ENCODE measurements around the gene SORL1.
"Not testable (repeated sequence)": the region's sequence is repeated elsewhere in the genome, so short reads cannot be mapped to it uniquely, and the experiment has no call there.

The SORL1 gene, protein sequence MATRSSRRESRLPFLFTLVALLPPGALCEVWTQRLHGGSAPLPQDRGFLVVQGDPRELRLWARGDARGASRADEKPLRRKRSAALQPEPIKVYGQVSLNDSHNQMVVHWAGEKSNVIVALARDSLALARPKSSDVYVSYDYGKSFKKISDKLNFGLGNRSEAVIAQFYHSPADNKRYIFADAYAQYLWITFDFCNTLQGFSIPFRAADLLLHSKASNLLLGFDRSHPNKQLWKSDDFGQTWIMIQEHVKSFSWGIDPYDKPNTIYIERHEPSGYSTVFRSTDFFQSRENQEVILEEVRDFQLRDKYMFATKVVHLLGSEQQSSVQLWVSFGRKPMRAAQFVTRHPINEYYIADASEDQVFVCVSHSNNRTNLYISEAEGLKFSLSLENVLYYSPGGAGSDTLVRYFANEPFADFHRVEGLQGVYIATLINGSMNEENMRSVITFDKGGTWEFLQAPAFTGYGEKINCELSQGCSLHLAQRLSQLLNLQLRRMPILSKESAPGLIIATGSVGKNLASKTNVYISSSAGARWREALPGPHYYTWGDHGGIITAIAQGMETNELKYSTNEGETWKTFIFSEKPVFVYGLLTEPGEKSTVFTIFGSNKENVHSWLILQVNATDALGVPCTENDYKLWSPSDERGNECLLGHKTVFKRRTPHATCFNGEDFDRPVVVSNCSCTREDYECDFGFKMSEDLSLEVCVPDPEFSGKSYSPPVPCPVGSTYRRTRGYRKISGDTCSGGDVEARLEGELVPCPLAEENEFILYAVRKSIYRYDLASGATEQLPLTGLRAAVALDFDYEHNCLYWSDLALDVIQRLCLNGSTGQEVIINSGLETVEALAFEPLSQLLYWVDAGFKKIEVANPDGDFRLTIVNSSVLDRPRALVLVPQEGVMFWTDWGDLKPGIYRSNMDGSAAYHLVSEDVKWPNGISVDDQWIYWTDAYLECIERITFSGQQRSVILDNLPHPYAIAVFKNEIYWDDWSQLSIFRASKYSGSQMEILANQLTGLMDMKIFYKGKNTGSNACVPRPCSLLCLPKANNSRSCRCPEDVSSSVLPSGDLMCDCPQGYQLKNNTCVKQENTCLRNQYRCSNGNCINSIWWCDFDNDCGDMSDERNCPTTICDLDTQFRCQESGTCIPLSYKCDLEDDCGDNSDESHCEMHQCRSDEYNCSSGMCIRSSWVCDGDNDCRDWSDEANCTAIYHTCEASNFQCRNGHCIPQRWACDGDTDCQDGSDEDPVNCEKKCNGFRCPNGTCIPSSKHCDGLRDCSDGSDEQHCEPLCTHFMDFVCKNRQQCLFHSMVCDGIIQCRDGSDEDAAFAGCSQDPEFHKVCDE (N-terminal part only)

GRCh38 chr11:121451986-121452608, at the start of gene SORL1:
TSS of gene SORL1 (plus strand) at chr11:121452314. CDS start at chr11:121452332, 18 bp downstream.
- DNase-seq (ENCODE audit: low read depth, low spot score): peak; percentile 85

DNA sequence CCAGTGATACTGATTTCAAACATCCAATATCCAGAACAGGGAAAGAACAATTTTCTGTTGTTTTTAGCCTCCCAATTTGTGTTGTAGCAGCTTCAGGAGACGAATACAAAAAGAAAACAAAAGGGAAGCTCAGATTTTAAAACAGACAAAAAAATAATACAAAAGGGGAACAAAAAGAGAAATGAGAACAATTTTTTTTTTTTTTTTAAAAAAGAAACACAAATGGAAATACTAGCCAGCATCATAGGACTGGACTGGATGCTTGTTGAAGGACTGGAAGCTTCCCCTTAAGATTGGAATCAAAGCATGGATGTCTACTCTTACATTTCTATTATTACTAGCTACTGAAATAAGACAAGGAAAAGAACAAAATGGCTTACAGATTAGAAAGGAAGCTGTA, 46.5 kb upstream of the SORL1 start:
- DNase-seq (ENCODE audit: low read depth, low spot score): no peak

DNA sequence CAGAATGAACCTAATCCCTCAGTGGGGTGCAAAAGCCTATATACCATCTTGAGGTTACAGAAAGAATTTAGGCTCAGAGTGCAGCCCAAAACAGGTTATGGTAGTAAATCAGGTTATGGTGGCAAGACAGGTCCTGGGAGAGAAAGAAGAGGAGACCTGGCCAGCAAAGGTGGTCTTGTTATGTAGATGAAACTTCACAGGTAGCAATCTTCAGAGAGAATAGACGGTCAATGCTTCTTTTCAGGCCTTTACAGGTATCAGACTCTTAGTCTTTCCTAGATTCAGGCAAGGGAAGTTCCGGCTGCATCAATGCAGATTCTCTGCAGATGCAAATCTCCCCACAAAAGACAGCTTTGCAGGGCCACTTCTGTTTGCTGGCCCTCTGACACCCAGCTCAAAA, 45.8 kb upstream of the SORL1 start:
- peak; percentile 66 for DNase-seq (ENCODE audit: low read depth, low spot score)

- no peak for DNase-seq (ENCODE audit: low read depth, low spot score)
Observed at GRCh38 chr11:121408830-121409229, 43.3 kb upstream of the SORL1 start.

- DNase-seq (ENCODE audit: low read depth, low spot score): not testable (repeated sequence)
Observed at GRCh38 chr11:121410041-121410440, 42.1 kb upstream of the SORL1 start.

DNA sequence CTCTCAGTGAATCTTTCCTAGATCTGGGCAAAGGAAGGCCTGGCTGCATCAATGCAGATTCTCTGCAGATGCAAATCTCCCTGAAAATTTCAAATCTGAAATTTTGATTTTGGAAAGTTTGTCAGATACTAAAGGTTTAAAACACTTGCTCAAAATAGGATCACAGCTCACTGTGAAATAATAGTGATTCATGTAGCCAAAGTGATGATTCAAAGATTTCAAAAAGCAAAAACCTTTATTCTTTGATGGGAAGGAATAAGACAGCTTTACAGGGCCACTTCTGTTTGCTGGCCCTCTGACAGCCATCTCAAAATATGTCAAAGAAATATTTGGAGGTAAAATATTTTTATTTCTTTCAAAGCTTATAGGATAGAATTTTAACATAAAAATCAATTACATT, 40.8 kb upstream of the SORL1 start:
- not testable (repeated sequence) for DNase-seq (ENCODE audit: low read depth, low spot score)

DNA sequence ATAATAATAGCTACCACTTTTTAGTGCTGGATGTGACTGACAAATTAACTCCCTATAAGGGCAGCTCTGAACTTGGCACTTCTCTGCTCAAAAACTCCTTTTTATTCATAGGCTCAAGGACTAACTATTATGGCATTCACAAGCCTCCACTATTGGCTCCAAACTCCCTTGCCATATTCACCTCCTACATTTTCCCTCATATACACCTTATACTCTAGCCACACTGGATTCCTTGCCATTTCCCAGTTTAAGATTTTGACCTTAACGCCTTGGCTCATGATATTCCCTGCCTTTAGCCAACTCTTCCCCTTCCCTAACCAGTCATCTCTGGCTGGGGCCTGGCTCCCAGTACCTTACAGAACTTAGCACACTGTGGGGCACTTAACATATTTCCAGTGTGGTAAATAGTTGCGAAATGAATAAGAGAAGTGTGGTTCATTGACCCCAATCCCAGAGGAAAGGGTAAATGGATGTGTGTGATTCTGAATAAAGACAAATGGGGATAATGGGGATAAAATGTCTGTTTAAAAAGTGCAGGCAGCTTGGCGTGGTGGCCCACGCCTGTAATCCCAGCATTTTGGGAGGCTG, 40.0 kb upstream of the SORL1 start:
- no peak for DNase-seq (ENCODE audit: low read depth, low spot score)

DNA sequence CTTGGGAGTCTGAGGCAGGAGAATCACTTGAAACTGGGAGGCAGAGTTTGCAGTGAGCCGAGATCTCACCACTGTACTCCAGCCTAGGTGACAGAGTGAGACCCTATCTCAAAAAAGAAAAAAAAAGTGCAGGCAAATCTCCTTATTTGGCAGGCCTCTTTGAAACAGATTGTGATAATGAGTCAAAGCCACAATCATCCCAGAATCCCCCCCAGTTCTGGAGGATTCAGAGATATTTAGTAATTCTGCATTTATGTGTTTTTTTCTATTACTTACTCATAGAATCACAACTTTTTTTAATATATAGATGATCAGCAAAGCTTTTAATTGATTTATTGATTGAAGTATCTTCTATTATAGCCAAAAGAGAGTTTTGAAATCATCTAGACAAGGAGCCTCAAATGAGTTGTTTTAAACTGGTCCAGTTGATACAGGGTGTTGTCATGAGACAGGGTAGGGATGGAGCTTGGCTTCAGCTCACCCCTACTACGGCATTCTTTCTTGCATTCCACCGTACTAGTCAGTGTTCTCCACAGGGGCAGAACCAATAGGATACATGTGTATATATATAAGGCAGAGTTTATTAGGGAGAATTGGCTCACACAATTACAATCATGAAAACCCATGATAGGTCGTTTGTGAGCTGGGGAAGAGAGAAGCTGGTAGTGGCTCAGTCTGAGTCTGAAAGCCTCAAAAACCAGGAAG, 39.3 kb upstream of the SORL1 start:
- DNase-seq (ENCODE audit: low read depth, low spot score): no peak

DNA sequence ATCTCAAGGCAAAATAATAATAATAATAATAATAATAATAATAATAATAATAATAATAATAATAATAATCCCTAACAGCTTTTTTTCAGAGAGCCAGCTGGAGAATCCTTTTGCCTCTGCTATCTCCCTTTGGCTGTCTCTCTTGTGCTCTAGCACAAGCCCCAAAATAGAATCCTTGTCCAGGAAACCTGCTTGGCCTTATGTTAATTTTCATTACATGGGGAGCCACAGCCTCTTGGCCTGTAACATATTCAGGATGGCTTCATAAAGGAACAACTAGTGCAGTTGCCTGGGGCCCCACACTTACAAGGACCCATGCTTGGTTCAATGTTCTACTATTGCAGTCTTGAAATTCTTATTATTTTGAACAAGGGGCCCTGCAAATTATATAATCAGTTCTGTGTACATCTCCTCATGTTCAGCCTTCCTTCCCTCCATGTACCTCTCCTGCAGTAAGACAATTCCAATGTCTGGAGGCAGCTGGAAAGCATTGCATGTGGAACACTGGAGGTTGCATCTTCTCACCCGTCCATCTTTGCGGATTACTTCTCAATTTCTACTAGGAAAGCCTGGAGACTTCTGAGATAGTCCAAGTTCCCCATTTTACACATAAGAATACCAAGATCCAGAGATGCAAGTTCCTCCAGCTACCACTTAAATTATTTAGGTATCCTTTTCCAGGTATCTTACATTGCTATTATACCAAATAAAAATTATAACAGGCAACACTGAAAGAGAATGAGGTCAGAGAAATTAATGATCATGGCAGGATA, 37.8 kb upstream of the SORL1 start:
- no peak for DNase-seq (ENCODE audit: low read depth, low spot score)

DNA sequence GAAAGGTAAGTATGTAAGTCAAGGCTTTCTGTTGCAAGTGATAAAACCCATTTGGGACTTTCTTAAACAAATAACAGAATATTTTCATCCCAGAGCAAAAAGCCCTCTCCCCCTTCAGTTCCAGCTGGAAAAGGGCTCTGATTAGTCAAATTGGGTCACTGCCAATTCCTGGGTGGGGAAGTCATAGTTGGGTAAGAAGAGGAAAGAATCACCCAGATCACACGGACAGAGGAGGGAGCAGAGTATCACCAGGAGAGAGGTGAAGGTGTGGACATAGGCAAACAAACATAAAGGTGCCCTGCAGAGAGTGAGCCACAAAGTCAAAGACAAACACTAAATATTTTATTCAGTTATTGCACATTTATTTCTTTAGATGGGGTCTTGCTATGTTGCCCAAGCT, 36.3 kb upstream of the SORL1 start:
- no peak for DNase-seq (ENCODE audit: low read depth, low spot score)

DNA sequence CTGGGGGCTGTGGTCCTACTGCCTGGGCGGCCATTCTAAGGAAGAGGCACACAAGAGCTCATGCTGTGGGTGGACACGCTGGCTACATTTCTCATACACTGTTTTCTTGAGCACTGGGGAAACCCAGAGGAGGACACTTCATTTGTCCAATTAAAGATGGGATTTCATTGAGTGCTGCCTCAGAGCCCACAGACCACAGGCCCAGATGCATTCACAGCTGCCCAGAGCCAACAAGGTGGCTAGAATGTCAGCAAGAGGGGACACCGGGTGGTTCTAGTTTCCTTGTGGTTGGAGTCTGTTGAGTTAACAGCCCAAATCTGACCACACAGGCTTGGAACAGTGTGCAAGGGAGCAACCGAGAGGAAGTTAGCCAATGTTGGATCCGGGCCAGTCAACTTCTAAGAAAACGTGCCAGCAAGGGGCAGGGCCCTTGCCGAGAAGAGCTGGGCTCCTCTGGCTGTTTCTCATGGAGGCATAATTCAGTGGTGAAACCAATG, 35.0 kb upstream of the SORL1 start:
- DNase-seq (ENCODE audit: low read depth, low spot score): no peak

DNA sequence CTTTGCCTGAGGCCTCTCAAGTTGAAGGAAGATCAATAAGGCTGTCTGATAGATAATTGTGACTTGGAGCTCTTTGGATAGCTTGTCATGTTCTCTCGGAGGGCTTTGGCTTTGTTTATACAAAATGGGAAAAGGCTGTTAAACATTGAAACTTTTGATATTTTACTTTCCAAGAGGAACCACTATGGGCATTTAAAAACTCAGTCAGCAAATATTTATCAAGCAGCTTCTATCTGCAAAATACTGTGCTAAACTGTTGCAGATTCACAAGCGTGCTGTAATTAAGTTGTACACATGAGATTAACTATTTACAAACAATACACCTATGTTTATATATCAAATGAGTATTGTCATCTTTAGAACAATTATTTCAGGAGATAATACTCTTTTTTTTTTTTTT, 34.5 kb upstream of the SORL1 start:
- no peak for DNase-seq (ENCODE audit: low read depth, low spot score)

DNA sequence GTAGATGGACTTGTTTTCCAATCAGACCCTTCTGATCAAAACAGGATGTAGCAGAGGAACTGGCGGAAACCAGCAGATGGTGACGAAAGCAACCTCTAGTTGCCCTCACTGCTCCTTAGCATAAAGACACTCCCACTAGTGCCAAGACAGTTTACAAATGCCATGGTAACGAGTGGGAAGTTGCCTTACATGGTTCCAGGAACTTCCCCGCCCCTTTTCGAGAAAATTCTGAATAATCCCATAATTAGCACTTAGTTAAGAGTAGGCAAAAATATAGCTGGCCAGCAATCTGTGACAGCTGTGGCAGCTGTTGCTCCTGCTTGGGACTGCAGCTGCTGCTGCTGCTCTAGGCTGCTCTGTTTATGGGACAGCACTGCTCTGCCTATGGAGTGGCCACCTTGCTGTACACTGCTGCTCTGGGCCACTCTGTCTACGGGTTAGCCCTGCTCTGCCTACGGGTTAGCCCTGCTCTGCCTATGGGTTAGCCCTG, 33.4 kb upstream of the SORL1 start:
- no peak for DNase-seq (ENCODE audit: low read depth, low spot score)

- DNase-seq (ENCODE audit: low read depth, low spot score): no peak
Observed at GRCh38 chr11:121419836-121420235, 32.3 kb upstream of the SORL1 start.

- DNase-seq (ENCODE audit: low read depth, low spot score): no peak
Observed at GRCh38 chr11:121420398-121420797, 31.7 kb upstream of the SORL1 start.

- DNase-seq (ENCODE audit: low read depth, low spot score): no peak
Observed at GRCh38 chr11:121421149-121421901, 30.8 kb upstream of the SORL1 start.

DNA sequence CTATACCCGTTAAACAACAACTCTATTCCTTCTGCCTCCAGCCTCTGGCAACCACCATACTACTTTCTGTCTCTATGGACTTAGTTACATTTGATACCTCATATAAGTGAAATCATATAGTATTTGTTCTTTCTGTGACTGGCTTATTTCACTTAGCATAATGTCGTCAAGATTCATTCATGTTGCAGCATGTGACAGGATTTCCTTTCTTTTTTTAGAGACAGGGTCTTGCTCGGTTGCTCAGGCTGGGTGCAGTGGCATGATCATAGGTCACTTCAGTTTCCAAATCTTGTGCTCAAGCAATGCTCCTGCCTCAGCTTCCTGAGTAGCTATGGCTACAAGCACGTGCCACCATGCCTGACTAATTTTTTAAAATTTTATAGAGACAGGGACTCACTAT, 29.4 kb upstream of the SORL1 start:
- no peak for DNase-seq (ENCODE audit: low read depth, low spot score)

DNA sequence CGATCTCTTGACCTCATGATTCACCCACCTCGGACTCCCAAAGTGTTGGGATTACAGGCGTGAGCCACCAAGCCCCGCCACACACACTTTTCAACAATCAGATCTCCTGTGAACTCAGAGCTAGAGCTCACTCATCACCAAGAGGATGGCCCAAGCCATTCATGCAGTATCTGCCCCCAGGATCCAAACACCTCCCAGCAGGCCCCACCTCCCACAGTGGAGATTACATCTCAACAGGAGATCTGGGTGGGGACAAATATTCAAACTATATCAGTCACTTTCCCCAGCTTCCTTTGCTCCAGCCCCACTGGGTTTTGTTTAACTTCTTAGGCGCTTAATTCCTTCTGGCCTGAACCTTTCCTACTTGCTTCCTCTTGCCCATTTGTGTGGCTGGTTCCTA, 26.3 kb upstream of the SORL1 start:
- DNase-seq (ENCODE audit: low read depth, low spot score): no peak
